NCI-H774 (cell line): ENCODE data around the gene SCGB1D4.

Experiments used
- DNase-seq: peaks from one replicate; lab custom pipeline; 2025; lab: John Stamatoyannopoulos, UW

The SCGB1D4 gene

GRCh38 chr11:62273789-62274275 is 25.0 kb downstream of the SCGB1D4 start:
- no peak for DNase-seq

- no peak for DNase-seq
Observed at GRCh38 chr11:62273284-62273683, 25.6 kb downstream of the SCGB1D4 start.

DNA sequence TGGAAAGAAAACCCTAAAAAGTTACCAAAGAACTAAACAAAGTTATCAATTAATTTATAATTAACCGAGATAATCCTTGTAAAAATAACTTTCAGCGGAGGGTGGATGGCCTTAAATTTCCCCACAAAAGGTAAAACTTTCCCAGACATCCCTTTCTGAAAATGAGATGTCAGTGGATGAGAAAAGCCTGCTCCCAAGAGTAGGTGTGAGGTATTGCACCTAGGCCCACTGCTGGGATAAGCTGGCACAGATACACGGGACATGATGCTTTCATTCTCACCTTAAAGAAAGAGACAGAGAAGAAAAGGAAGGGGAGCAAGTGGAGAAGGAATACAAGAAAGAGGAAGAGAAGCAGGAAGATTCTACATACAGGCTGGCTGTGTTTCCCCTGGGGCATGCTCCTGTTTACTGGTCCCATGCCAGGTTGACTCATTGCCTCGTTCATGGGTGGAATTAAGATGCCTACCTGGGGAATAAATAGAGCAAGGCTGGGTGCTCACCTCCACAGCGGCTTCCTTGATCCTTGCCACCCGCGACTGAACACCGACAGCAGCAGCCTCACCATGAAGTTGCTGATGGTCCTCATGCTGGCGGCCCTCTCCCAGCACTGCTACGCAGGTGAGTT is 29.1 kb downstream of the SCGB1D4 start, which contains the start of gene SCGB2A2:
Gene SCGB2A2 (plus strand): TSS at position 505 of the 625 bp plus-strand sequence. CDS start 59 bp downstream, at position 564.
- no peak for DNase-seq

GRCh38 chr11:62267576-62267975 is 31.3 kb downstream of the SCGB1D4 start:
- DNase-seq = no peak

DNA sequence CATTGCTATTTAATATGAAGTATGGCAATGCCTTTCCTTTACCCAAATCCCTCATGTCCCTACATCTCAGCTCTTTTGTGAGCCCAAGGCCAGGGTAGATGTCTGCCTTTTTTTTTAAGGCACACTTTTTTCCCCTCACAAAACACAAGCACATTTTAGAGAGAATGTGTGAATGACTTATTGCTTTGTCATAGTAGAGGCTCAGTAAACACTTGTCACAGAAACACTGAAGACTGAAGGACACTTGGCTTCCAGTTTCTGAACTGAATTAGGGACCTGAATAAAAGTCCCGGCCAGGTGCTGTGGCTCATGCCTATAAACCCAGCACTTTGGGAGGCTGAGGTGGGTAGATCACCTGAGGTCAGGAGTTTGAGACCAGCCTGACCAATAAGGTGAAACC is 31.8 kb downstream of the SCGB1D4 start:
- DNase-seq = no peak

DNA sequence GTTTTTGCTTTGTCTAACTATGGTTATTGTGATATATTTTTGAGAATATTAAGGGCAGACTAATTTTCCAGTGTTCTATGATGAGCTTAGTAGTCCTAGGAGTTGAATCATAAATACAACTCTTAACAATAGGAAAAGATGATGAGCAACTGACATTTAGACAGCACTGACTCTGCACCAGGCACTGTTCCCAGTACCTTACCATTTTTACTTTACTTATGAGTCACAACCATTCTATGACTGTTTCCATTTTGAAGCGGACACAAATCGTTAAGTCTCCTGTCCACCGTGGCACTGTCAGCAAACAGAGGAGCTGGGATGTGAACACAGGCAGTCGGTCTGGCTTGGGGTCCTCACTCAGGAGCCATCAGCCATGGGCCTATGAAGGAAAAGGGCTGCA is 32.3 kb downstream of the SCGB1D4 start:
- no peak for DNase-seq

DNA sequence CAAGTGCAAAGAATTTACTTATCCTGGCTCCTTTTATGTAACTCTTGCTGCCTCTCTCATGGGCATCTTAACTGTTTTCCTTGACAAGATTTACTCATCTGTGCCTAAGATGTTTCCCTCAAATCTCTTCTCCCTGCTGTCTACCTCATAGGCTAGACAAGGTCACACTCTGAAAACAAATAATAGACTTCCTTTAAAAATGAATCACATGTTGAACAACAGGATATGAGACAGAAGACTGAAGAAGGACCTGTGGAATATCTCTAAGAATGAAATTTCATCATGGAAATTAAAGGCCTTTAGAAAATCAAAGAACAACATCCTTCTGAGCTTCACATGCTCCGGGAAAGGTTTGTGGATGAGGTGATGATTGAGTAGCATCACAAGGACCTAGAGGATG is 34.9 kb downstream of the SCGB1D4 start:
- DNase-seq = no peak

DNA sequence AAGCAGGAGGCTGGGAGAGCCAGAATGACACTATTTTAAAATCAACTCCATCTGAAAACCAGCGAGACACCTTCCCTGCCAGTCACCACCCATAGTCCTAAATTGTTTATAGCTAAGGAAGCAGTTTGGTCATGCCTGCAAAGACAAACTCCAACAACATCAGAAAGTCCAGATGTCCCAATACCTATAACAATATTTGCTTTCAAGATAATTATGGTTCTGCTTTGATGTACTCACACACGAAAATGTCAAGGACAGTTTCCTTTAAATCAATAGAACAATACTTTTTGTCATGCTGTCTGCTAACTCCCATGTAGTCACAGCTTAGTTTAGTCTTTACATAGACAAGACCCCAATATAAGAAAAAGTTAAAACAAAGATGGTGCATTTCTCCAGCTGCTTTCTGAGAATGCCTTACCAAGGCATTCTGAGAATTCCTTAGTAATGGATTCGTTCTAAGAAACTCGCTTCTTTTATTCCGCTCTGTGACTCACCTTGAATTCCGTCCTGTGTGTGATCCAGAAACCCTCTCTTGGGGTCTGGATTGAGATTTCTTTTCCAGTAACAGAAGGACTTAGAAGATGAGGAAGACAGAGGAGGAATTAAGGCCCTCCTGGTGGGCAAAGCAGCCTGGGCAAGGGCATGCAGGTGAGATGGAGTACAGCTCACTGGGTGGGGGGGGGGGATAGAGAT is 38.5 kb downstream of the SCGB1D4 start:
- no peak for DNase-seq

DNA sequence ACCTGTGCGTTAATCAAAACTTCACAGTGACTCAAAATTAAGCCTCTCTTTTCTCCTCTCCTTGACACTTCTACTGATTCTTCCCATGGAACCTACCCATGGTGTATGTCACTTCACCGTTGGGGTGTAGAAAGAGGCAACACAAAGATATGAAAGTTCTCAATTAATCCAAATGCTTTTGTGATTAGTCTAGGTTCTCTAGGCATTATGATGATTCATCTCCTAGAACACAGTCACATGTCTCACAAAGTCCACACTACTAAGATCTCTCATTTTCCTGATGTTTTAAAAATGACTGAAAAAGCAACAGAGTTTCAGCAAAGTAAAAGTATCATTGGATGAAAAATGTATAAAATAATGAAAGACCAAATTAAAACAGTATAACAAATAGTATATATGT is 42.6 kb downstream of the SCGB1D4 start:
- DNase-seq = no peak

- DNase-seq = no peak
Observed at GRCh38 chr11:62253999-62254542, 44.8 kb downstream of the SCGB1D4 start.

- no peak for DNase-seq
Observed at GRCh38 chr11:62251698-62252097, 47.2 kb downstream of the SCGB1D4 start.
